Measurements from ENCODE around the gene SKA1. TPM values are rescaled to one million over a fixed set of nuclear protein-coding genes. Genes with fewer than 3 reads are reported as not detected.

The SKA1 gene
- total and polyA plus RNA-seq, 2 of the 13 experiments (the other 11 are each of a cell fraction or from before 2014, with no cell fraction given), result 5.3 to 21.3 TPM

GRCh38 chr18:50428531-50429206 lies 53.8 kb downstream of the SKA1 start:
- in situ Hi-C loops (cut with HindIII; ENCODE audit: extremely low pct_ligation_motif_present, low pct_unique_long_range_greater_than_20kb), result loop anchor here (5.0 to 10.0 kb wide), 2 partner anchors 144 to 211 kb away; partner anchors contain the start of genes CXXC1 and MBD1
- no peak for TF ChIP-seq ZMAT5 (CRISPR knock-in tag; IDR thresholded peaks at IDR 0.05; ENCODE audit: borderline replicate concordance, low read depth)
- no peak for TF ChIP-seq ZNF615 (CRISPR knock-in tag; IDR thresholded peaks at IDR 0.05; ENCODE audit: borderline replicate concordance)
- no peak for TF ChIP-seq ZNF879 (CRISPR knock-in tag; IDR thresholded peaks at IDR 0.05)
- TF ChIP-seq ZFP82 (CRISPR knock-in tag; IDR thresholded peaks at IDR 0.05; ENCODE audit: borderline replicate concordance), result no peak
- no peak for TF ChIP-seq ZNF160 (CRISPR knock-in tag; IDR thresholded peaks at IDR 0.05)
- TF ChIP-seq, protein P1, sequence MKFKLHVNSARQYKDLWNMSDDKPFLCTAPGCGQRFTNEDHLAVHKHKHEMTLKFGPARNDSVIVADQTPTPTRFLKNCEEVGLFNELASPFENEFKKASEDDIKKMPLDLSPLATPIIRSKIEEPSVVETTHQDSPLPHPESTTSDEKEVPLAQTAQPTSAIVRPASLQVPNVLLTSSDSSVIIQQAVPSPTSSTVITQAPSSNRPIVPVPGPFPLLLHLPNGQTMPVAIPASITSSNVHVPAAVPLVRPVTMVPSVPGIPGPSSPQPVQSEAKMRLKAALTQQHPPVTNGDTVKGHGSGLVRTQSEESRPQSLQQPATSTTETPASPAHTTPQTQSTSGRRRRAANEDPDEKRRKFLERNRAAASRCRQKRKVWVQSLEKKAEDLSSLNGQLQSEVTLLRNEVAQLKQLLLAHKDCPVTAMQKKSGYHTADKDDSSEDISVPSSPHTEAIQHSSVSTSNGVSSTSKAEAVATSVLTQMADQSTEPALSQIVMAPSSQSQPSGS (CRISPR knock-in tag; IDR thresholded peaks at IDR 0.05), result no peak
- TF ChIP-seq ARHGAP35 (CRISPR knock-in tag; IDR thresholded peaks at IDR 0.05; ENCODE audit: borderline replicate concordance), result no peak
- TF ChIP-seq ZBTB2 (CRISPR knock-in tag; IDR thresholded peaks at IDR 0.05; ENCODE audit: low read depth), result no peak
- no peak for TF ChIP-seq ZNF614 (CRISPR knock-in tag; IDR thresholded peaks at IDR 0.05; ENCODE audit: borderline replicate concordance)
- TF ChIP-seq, protein P2, sequence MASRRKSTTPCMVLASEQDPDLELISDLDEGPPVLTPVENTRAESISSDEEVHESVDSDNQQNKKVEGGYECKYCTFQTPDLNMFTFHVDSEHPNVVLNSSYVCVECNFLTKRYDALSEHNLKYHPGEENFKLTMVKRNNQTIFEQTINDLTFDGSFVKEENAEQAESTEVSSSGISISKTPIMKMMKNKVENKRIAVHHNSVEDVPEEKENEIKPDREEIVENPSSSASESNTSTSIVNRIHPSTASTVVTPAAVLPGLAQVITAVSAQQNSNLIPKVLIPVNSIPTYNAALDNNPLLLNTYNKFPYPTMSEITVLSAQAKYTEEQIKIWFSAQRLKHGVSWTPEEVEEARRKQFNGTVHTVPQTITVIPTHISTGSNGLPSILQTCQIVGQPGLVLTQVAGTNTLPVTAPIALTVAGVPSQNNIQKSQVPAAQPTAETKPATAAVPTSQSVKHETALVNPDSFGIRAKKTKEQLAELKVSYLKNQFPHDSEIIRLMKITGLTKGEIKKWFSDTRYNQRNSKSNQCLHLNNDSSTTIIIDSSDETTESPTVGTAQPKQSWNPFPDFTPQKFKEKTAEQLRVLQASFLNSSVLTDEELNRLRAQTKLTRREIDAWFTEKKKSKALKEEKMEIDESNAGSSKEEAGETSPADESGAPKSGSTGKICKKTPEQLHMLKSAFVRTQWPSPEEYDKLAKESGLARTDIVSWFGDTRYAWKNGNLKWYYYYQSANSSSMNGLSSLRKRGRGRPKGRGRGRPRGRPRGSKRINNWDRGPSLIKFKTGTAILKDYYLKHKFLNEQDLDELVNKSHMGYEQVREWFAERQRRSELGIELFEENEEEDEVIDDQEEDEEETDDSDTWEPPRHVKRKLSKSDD (CRISPR knock-in tag; IDR thresholded peaks at IDR 0.05; ENCODE audit: low read depth), result no peak
- no peak for TF ChIP-seq ZNF280B (CRISPR knock-in tag; IDR thresholded peaks at IDR 0.05; ENCODE audit: borderline replicate concordance)
- no peak for TF ChIP-seq ZNF33A (CRISPR knock-in tag; IDR thresholded peaks at IDR 0.05; ENCODE audit: borderline replicate concordance)
- TF ChIP-seq SSRP1 (CRISPR knock-in tag; IDR thresholded peaks at IDR 0.05), result no peak
- TF ChIP-seq SMARCC2 (IDR thresholded peaks at IDR 0.05), result no peak
- TF ChIP-seq ZNF296 (CRISPR knock-in tag; conservative IDR thresholded peaks at IDR 0.05), result no peak
- no peak for TF ChIP-seq CBX1 (IDR thresholded peaks at IDR 0.05; ENCODE audit: low read depth)

More at GRCh38 chr18:50428531-50429206, 53.8 kb downstream of the SKA1 start:
- no TSS peak for BruUV-seq (replicated peaks)
- H3K79me2 ChIP-seq (ENCODE audit: insufficient read depth, low read length), result no peaks in the 10 kb centered on the region
- H3K27ac ChIP-seq (ENCODE audit: extremely low read length, insufficient read depth, low read length), result no peak overlapping the region
- peaks cover 10% of the 10 kb centered on the region for H3K9me3 ChIP-seq (ENCODE audit: low read length)
- no peaks in the 10 kb centered on the region for H4K20me1 ChIP-seq (ENCODE audit: insufficient read depth, low read length)
- H3K4me3 ChIP-seq (replicated peaks in 1 of 3; ENCODE audit: insufficient read depth in 1 of 3, low read depth in 2 of 3, low read length in 3 of 3), result no peak overlapping the region
- no peak overlapping the region for H3K9ac ChIP-seq (ENCODE audit: insufficient read depth, low read depth, low read length)
- no peaks in the 10 kb centered on the region for H3K36me3 ChIP-seq (replicated peaks in 1 of 2; ENCODE audit: control insufficient read depth in 1 of 2, insufficient read depth in 2 of 2, low read length in 2 of 2)
- H3K27me3 ChIP-seq (ENCODE audit: control insufficient read depth in 1 of 2, insufficient read depth in 2 of 2, low read length in 2 of 2), result no peaks in the 10 kb centered on the region
- CTCF ChIA-PET (ENCODE audit: low intra/inter-chr PET ratio, low total read pairs), result interaction anchor here (0.8 to 1.9 kb wide), 3 partner anchors 72 to 225 kb away, joined by 3 to 18 read pairs (median 11); no protein-coding TSS in a partner anchor
- intact Hi-C loops (cut with micrococcal nuclease; ENCODE audit: unreplicated experiment), result loop anchor here (1.0 to 5.0 kb wide), 3 partner anchors 71 to 210 kb away; partner anchors contain the start of gene CXXC1
- no peak overlapping the region for H2AFZ ChIP-seq (ENCODE audit: low read length)
- DNase-seq (ENCODE audit: low spot score), result no peak
- WGBS (ENCODE audit: low lambda C conversion rate), result 54% methylated on average over 3 of the region's 3 CpGs
- peaks cover 20% of the 10 kb centered on the region; the same call in 1 of the 2 replicates for H3K4me1 ChIP-seq (ENCODE audit: insufficient read depth, low read length)
- no peak overlapping the region for H3K4me2 ChIP-seq (ENCODE audit: low read depth, low read length)
- POLR2A ChIA-PET, result no interaction called here
- no peak for ATAC-seq
- FAIRE-seq, result no peak
